H1 (cell line): Measurements from ENCODE around the gene LHFPL3.

ENCODE experiments used
- ASH2L ChIP-seq: fragments of 200-600, 300-600 bp; sonication (generic); IDR thresholded peaks from one replicate; pipeline ENCODE4 v1.7.1; 2017; ENCODE audit warnings: low read length
- ATF2 ChIP-seq: IDR thresholded peaks from 2 replicates; pipeline ENCODE4 v1.6.1; 2012; ENCODE audit warnings: low read length, inconsistent platforms
- BCL11A ChIP-seq, 2 experiments: IDR thresholded peaks; one replicate each; pipeline ENCODE4 v1.6.1; 2011; ENCODE audit warnings: low read depth in 2 of 2, low read length in 2 of 2, mild to moderate bottlenecking in 2 of 2
- CEBPB ChIP-seq: IDR thresholded peaks from 2 replicates; pipeline ENCODE4 v1.6.1; 2012; ENCODE audit warnings: low read depth, low read length
- CTCF ChIP-seq, 3 experiments: IDR thresholded peaks; 1 replicate in 2 of 3; 2 replicates in 1 of 3; pipeline versions ENCODE4 v1.5.1 to v1.6.1; 2011; ENCODE audit warnings: low read length in 3 of 3, mild to moderate bottlenecking in 3 of 3, inconsistent platforms in 2 of 3, low read depth in 1 of 3, moderate library complexity in 1 of 3; ENCODE audit not compliant: insufficient read depth in 1 of 3; ENCODE audit errors: control extremely low read depth in 1 of 3
- EP300 ChIP-seq, 2 experiments: IDR thresholded peaks; 1 replicate in 1 of 2; 2 replicates in 1 of 2; pipeline ENCODE4 v1.6.1; 2011 to 2012; ENCODE audit warnings: low read depth in 2 of 2, low read length in 2 of 2, mild to moderate bottlenecking in 2 of 2, borderline replicate concordance in 1 of 2, inconsistent platforms in 1 of 2, moderate library complexity in 1 of 2
- EZH2 ChIP-seq: fragments of 200-600 bp; sonication (generic); IDR thresholded peaks from 2 replicates; pipeline ENCODE4 v1.7.1; 2012; ENCODE audit warnings: low read depth, mild to moderate bottlenecking, moderate library complexity, low read length, inconsistent platforms; ENCODE audit not compliant: severe bottlenecking
- HDAC6 ChIP-seq: IDR thresholded peaks from one replicate; pipeline ENCODE4 v1.7.1; 2012; ENCODE audit warnings: low read depth, mild to moderate bottlenecking, inconsistent platforms, low read length, moderate library complexity
- POLR2AphosphoS5 ChIP-seq: IDR thresholded peaks from 2 replicates; pipeline ENCODE4 v1.6.1; 2011; ENCODE audit warnings: low read depth, low read length
- RFX5 ChIP-seq: IDR thresholded peaks from 2 replicates; pipeline ENCODE4 v1.6.1; 2011; ENCODE audit warnings: low read depth, low read length, improper control_type of control experiment, borderline replicate concordance
- RXRA ChIP-seq: IDR thresholded peaks from 2 replicates; pipeline ENCODE4 v1.6.1; 2011; ENCODE audit warnings: low read depth, mild to moderate bottlenecking, low read length, moderate library complexity; ENCODE audit not compliant: insufficient read depth
- SRF ChIP-seq: IDR thresholded peaks from 2 replicates; pipeline ENCODE4 v1.6.1; 2011; ENCODE audit warnings: mild to moderate bottlenecking, low read depth, low read length, moderate library complexity
- SUZ12 ChIP-seq: fragments of 200-600 bp; sonication (generic); IDR thresholded peaks from 2 replicates; pipeline ENCODE4 v1.6.1; 2012; ENCODE audit warnings: mild to moderate bottlenecking, inconsistent platforms, low read length, moderate library complexity, mixed read lengths

- TF ChIP-seq SUZ12 (no peak), CTCF (IDR thresholded peaks at IDR 0.05; ENCODE audit: control extremely low read depth in 1 of 3, insufficient read depth in 1 of 3, low read depth in 1 of 3, low read length in 3 of 3) (no peak), EZH2 (no peak), SRF (no peak), BCL11A (IDR thresholded peaks at IDR 0.05; ENCODE audit: low read depth in 2 of 2, low read length in 2 of 2) (no peak), EP300 (IDR thresholded peaks at IDR 0.05; ENCODE audit: borderline replicate concordance in 1 of 2, low read depth in 2 of 2, low read length in 2 of 2) (no peak), POLR2AphosphoS5 (no peak), ATF2 (no peak), CEBPB (no peak), HDAC6 (no peak), RXRA (no peak), RFX5 (no peak), ASH2L (no peak)
These were observed 333.2 kb downstream of the LHFPL3 start for GRCh38 chr7:104661575-104661974.
